Measurements from ENCODE around the gene COL7A1.

DNA sequence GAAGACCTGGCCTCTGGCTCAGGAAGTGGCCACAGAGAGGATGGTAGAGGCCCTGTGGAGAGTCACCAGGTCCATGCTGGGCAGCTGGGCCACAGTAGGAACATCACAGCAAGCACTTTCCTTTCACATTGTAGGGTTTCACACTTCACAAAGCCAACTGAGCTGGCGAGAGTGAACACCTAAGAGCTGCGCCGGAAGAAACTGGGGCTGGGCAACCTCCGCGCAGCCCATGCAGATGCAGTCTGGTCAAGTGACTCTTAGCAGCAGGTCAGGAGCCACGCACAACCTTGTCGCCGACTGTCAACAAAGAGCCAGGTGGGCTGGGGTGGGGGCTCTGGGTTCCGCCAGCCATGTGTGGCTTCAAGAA is 75.9 kb downstream of the COL7A1 start:
- TF ChIP-seq POLR2AphosphoS5 (IDR thresholded peaks at IDR 0.05; ENCODE audit: borderline replicate concordance, low read depth, low read length): no peak
- no peak for TF ChIP-seq EZH2 (IDR thresholded peaks at IDR 0.05)

All from SK-N-MC (cell line).